ENCODE results near the gene TRIM40.

TRIM40 gene

GRCh38 chr6:30192076-30192475 lies 56.1 kb downstream of the TRIM40 start:
- Histone ChIP-seq H3K9me3 (ENCODE audit: low read depth, low read length) (no peaks in the 10 kb centered on the region), H3K4me3 (no peak overlapping the region), H3K9ac (ENCODE audit: insufficient read length) (no peak overlapping the region), H3K27ac (no peak overlapping the region), H3K36me3 (ENCODE audit: insufficient read depth, low read length) (peaks cover 43% of the 10 kb centered on the region)
- DNase-seq (ENCODE audit: low read depth, low spot score): no peak
- TF ChIP-seq FOXP2 (optimal IDR thresholded peaks at IDR 0.05; ENCODE audit: control extremely low read depth, extremely low read length, insufficient read depth) (no peak), EZH2 (IDR thresholded peaks at IDR 0.05) (no peak), POLR2AphosphoS5 (IDR thresholded peaks at IDR 0.05; ENCODE audit: borderline replicate concordance, low read depth, low read length) (no peak)

- Histone ChIP-seq H3K9me3 (ENCODE audit: low read depth, low read length) (no peaks in the 10 kb centered on the region), H3K4me3 (no peak overlapping the region), H3K27ac (no peak overlapping the region), H3K36me3 (ENCODE audit: insufficient read depth, low read length) (peaks cover 41% of the 10 kb centered on the region), H3K9ac (ENCODE audit: insufficient read length) (no peak overlapping the region)
- TF ChIP-seq POLR2AphosphoS5 (IDR thresholded peaks at IDR 0.05; ENCODE audit: borderline replicate concordance, low read depth, low read length) (no peak), FOXP2 (optimal IDR thresholded peaks at IDR 0.05; ENCODE audit: control extremely low read depth, extremely low read length, insufficient read depth) (no peak), EZH2 (IDR thresholded peaks at IDR 0.05) (no peak)
- DNase-seq (ENCODE audit: low read depth, low spot score): no peak
Measured at GRCh38 chr6:30194797-30195690, 59.1 kb downstream of the TRIM40 start.

GRCh38 chr6:30195951-30196350 lies 60.0 kb downstream of the TRIM40 start:
- Histone ChIP-seq H3K27ac (no peak overlapping the region), H3K4me3 (no peak overlapping the region), H3K9me3 (ENCODE audit: low read depth, low read length) (no peaks in the 10 kb centered on the region), H3K9ac (ENCODE audit: insufficient read length) (no peak overlapping the region), H3K36me3 (ENCODE audit: insufficient read depth, low read length) (peaks cover 47% of the 10 kb centered on the region)
- DNase-seq (ENCODE audit: low read depth, low spot score): no peak
- TF ChIP-seq EZH2 (IDR thresholded peaks at IDR 0.05) (no peak), POLR2AphosphoS5 (IDR thresholded peaks at IDR 0.05; ENCODE audit: borderline replicate concordance, low read depth, low read length) (no peak), FOXP2 (optimal IDR thresholded peaks at IDR 0.05; ENCODE audit: control extremely low read depth, extremely low read length, insufficient read depth) (no peak)

- H3K9ac ChIP-seq (ENCODE audit: insufficient read length): no peak overlapping the region
- no peak for DNase-seq (ENCODE audit: low read depth, low spot score)
- no peak overlapping the region for H3K4me3 ChIP-seq
- H3K36me3 ChIP-seq (ENCODE audit: insufficient read depth, low read length): peaks cover 49% of the 10 kb centered on the region
- H3K9me3 ChIP-seq (ENCODE audit: low read depth, low read length): no peaks in the 10 kb centered on the region
- TF ChIP-seq EZH2 (IDR thresholded peaks at IDR 0.05) (no peak), POLR2AphosphoS5 (IDR thresholded peaks at IDR 0.05; ENCODE audit: borderline replicate concordance, low read depth, low read length) (no peak), FOXP2 (optimal IDR thresholded peaks at IDR 0.05; ENCODE audit: control extremely low read depth, extremely low read length, insufficient read depth) (no peak)
- no peak overlapping the region for H3K27ac ChIP-seq
Measured at GRCh38 chr6:30196376-30196775, 60.4 kb downstream of the TRIM40 start.

All from SK-N-MC (cell line).